GM13977 (cell line): Measurements from ENCODE around the gene EIF1.

ENCODE experiments used
- DNase-seq: peaks from one replicate; pipeline ENCODE4 v3.0.0; 2012; ENCODE audit warnings: low spot score
- in situ Hi-C: fragments of 300-500 bp; cut with MboI; formaldehyde crosslinking; loops from one replicate; pipeline ENCODE4 v1.12.0; 2022; ENCODE audit warnings: low sequenced_read_pairs, low pct_unique_long_range_greater_than_20kb, mixed read lengths, inconsistent platforms; ENCODE audit not compliant: unreplicated experiment
- TF ChIP-seq, protein P1 (sequence below): IDR thresholded peaks from 2 replicates; pipeline ENCODE4 v1.5.1; 2012; ENCODE audit warnings: mild to moderate bottlenecking, control low read depth; ENCODE audit not compliant: insufficient read depth; ENCODE audit errors: extremely low read depth, missing control alignments

The EIF1 gene

GRCh38 chr17:41707803-41708669, 19.4 kb downstream of the EIF1 start:
- TF ChIP-seq, protein P1, sequence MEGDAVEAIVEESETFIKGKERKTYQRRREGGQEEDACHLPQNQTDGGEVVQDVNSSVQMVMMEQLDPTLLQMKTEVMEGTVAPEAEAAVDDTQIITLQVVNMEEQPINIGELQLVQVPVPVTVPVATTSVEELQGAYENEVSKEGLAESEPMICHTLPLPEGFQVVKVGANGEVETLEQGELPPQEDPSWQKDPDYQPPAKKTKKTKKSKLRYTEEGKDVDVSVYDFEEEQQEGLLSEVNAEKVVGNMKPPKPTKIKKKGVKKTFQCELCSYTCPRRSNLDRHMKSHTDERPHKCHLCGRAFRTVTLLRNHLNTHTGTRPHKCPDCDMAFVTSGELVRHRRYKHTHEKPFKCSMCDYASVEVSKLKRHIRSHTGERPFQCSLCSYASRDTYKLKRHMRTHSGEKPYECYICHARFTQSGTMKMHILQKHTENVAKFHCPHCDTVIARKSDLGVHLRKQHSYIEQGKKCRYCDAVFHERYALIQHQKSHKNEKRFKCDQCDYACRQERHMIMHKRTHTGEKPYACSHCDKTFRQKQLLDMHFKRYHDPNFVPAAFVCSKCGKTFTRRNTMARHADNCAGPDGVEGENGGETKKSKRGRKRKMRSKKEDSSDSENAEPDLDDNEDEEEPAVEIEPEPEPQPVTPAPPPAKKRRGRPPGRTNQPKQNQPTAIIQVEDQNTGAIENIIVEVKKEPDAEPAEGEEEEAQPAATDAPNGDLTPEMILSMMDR, result no peak
- DNase-seq, result no peak
- in situ Hi-C loops, result no loop called here

GRCh38 chr17:41710472-41711090, 21.9 kb downstream of the EIF1 start:
- in situ Hi-C loops, result no loop called here
- DNase-seq, result no peak
- TF ChIP-seq, protein P1, result no peak

DNA sequence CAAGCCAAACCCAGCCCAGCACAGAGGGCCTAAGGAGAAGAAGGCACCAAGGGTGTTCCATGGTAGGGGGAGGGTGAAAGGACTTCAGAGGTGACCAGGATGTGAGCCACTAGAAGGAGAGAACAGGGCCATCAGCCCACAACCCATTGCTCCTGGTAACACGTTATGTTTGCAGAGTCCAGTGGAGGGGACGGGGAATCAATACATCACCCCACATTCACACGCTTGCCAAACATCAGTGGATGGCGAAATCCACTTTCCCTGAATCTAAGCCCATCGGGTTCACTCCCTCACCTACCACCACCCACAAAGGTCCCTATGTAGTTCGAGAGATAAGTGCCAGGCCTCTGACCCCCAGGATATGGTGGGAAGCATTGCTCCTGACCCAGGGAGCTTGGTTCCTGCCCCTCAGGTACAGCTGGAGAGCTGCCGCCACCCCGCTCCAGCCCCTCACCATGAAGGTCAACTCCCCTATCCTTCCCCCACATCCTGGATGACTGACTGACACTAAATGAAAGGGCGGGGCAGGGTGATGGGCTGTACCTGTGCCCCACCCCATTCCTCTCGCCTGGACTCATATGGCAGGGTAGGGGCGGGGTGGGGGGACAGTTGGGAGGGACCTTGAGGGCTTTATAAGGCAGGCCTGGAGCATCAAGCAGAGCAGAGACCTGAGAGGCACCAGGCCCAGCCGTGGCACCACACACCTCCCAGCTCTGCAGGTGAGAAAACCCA, 23.1 kb downstream of the EIF1 start, which contains the start of gene GAST:
Gene GAST (plus strand): TSS at position 663 of the 732 bp plus-strand sequence. CDS start 3,106 bp downstream, outside the sequence.
- in situ Hi-C loops, result no loop called here
- DNase-seq, result no peak
- TF ChIP-seq, protein P1, result no peak

DNA sequence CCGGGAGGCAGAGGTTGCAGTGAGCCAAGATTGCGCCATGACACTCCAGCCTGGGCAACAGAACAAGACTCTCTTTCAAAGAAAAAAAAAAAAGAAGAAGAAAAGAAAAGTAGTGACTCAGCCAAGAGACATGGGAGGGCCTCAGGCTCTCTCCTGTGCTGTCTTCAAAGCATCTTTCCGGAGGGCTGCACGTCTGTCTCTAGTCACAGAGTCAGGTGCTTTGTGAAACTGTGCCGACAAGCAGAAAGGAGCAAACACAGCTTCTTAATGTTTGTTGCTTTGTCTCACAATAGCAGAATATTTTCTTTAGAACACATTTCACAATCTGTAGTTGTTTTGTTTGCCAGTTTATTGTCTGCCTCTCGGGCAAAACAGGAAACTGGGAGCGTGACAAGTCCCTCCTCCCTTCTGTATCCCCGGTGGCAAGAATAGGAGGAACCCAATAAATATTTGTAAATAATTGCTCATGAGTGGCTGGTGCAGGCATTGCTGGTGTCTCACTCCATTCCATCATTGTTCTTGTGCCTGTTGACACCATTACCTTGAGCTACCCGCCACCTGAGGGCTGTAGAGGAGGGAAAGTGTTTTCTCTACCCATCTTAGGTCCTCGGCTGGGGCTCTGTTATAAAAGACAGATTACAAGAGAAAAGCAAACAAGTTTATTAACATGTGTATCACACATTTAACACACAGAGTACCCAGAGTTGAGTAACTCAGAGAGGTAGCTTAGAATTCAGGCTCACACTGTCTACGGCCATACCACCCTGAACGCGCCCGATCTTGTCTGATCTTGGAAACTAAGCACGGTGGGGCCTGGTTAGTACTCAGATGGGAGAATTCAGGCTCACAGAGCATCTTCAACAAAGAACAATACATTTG, 29.0 kb downstream of the EIF1 start:
- in situ Hi-C loops, result no loop called here
- DNase-seq, result no peak
- TF ChIP-seq, protein P1, result no peak

GRCh38 chr17:41718287-41718645, 29.6 kb downstream of the EIF1 start:
- no peak for DNase-seq
- in situ Hi-C loops, result no loop called here
- TF ChIP-seq, protein P1, result no peak

DNA sequence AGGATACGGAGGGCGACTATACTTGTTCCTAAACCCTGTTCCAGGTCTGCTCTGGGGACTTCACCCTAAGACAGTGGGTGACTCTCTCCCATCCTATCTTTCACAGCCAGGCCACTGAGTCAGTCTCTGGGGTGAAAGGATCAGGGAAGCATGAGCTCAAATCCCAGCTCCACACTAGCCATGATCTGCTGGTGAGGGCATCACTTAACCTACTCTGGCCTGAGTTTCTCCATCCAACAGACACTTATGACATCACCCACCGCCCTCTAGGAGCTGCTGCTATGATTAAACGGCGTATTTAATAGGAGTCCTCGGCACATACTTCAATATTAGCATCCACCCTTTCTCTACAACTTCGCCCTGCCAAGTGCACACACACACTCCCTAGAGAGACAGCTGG, 33.5 kb downstream of the EIF1 start:
- in situ Hi-C loops, result no loop called here
- TF ChIP-seq, protein P1, result no peak
- no peak for DNase-seq
